HepG2 (cell line): Measurements from ENCODE around the gene DARS2.

ENCODE experiments used
- ATF7-NPFF ChIP-seq: sonication (generic); formaldehyde crosslinking; IDR thresholded peaks from 2 replicates; pipeline ENCODE4 v1.8.1; 2023; ENCODE audit warnings: mild to moderate bottlenecking, low read depth, missing genetic modification reagents, moderate library complexity
- EHMT2 ChIP-seq: fragments of 200-600 bp; sonication (generic); IDR thresholded peaks from 2 replicates; pipeline ENCODE4 v1.7.0; 2017; ENCODE audit warnings: antibody characterized with exemption, low read depth, low read length, borderline replicate concordance
- FOXM1 ChIP-seq: sonication (generic); formaldehyde crosslinking; IDR thresholded peaks from 2 replicates; pipeline ENCODE4 v1.5.0; 2020; ENCODE audit warnings: missing genetic modification reagents
- HOXD1 ChIP-seq: sonication (generic); formaldehyde crosslinking; IDR thresholded peaks from 2 replicates; pipeline ENCODE4 v1.5.0; 2020; ENCODE audit warnings: missing genetic modification reagents
- POLR2A ChIP-seq, 2 experiments: IDR thresholded peaks; 2 replicates each; pipeline ENCODE4 v1.6.1; 2011; ENCODE audit warnings: low read depth in 2 of 2, low read length in 2 of 2, mild to moderate bottlenecking in 1 of 2, moderate library complexity in 1 of 2; ENCODE audit not compliant: insufficient read depth in 1 of 2
- PRDM15 ChIP-seq: sonication (generic); formaldehyde crosslinking; IDR thresholded peaks from 2 replicates; pipeline ENCODE4 v1.4.0; 2020; ENCODE audit warnings: missing genetic modification reagents
- SIN3A ChIP-seq: IDR thresholded peaks from 2 replicates; pipeline ENCODE4 v1.6.1; 2011; ENCODE audit warnings: low read depth, mild to moderate bottlenecking, control low read depth, low read length, borderline replicate concordance
- ZIK1 ChIP-seq: sonication (generic); formaldehyde crosslinking; IDR thresholded peaks from 2 replicates; pipeline ENCODE4 v1.5.0; 2020; ENCODE audit warnings: mild to moderate bottlenecking, low read depth, missing genetic modification reagents, borderline replicate concordance
- ZNF274 ChIP-seq: sonication (generic); formaldehyde crosslinking; IDR thresholded peaks from 2 replicates; pipeline ENCODE4 v1.5.1; 2020; ENCODE audit warnings: mild to moderate bottlenecking, missing genetic modification reagents
- ZNF549 ChIP-seq: sonication (generic); formaldehyde crosslinking; IDR thresholded peaks from 2 replicates; pipeline ENCODE4 v1.5.0; 2020; ENCODE audit warnings: missing genetic modification reagents
- ZNF563 ChIP-seq: sonication (generic); formaldehyde crosslinking; IDR thresholded peaks from 2 replicates; pipeline ENCODE4 v1.8.0; 2022; ENCODE audit warnings: mild to moderate bottlenecking, moderate library complexity, missing genetic modification reagents
- ZNF609 ChIP-seq: sonication (generic); formaldehyde crosslinking; IDR thresholded peaks from 2 replicates; pipeline ENCODE4 v1.4.0; 2020; ENCODE audit warnings: mild to moderate bottlenecking, missing genetic modification reagents, borderline replicate concordance
- TF ChIP-seq, protein P1 (sequence below): sonication (generic); formaldehyde crosslinking; IDR thresholded peaks from 2 replicates; pipeline ENCODE4 v1.5.0; 2020; ENCODE audit warnings: mild to moderate bottlenecking, missing genetic modification reagents, moderate library complexity
- TF ChIP-seq, protein P2 (sequence below), 2 experiments: IDR thresholded peaks; 2 replicates each; pipeline ENCODE4 v1.6.1; 2011 to 2012; ENCODE audit warnings: low read length in 2 of 2, borderline replicate concordance in 1 of 2, low read depth in 1 of 2, mild to moderate bottlenecking in 1 of 2, moderate library complexity in 1 of 2

DNA sequence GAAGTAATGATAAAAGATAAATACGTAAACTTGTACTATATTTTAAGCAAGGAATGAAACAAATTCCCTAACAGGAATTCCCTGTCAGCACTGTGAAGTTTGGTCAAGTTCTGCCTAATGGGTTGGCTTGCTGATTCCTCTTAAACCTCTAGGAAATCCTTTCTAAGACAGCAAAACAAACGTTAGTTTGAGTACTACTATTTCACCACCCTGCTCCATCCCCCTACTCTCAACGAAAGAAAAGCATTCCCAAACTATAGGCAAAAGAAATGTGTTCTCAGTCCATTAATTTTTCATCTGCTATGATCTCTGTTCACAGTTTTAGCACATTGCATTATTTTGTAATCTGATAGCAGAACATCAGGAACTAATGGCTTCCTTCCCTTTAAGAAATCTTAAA lies 76.5 kb downstream of the DARS2 start:
- TF ChIP-seq, protein P1, sequence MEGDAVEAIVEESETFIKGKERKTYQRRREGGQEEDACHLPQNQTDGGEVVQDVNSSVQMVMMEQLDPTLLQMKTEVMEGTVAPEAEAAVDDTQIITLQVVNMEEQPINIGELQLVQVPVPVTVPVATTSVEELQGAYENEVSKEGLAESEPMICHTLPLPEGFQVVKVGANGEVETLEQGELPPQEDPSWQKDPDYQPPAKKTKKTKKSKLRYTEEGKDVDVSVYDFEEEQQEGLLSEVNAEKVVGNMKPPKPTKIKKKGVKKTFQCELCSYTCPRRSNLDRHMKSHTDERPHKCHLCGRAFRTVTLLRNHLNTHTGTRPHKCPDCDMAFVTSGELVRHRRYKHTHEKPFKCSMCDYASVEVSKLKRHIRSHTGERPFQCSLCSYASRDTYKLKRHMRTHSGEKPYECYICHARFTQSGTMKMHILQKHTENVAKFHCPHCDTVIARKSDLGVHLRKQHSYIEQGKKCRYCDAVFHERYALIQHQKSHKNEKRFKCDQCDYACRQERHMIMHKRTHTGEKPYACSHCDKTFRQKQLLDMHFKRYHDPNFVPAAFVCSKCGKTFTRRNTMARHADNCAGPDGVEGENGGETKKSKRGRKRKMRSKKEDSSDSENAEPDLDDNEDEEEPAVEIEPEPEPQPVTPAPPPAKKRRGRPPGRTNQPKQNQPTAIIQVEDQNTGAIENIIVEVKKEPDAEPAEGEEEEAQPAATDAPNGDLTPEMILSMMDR (CRISPR knock-in tag), result no peak
- TF ChIP-seq FOXM1 (CRISPR knock-in tag), result no peak
- TF ChIP-seq PRDM15 (CRISPR knock-in tag), result no peak
- TF ChIP-seq ZNF609 (CRISPR knock-in tag), result no peak
- TF ChIP-seq, protein P2, sequence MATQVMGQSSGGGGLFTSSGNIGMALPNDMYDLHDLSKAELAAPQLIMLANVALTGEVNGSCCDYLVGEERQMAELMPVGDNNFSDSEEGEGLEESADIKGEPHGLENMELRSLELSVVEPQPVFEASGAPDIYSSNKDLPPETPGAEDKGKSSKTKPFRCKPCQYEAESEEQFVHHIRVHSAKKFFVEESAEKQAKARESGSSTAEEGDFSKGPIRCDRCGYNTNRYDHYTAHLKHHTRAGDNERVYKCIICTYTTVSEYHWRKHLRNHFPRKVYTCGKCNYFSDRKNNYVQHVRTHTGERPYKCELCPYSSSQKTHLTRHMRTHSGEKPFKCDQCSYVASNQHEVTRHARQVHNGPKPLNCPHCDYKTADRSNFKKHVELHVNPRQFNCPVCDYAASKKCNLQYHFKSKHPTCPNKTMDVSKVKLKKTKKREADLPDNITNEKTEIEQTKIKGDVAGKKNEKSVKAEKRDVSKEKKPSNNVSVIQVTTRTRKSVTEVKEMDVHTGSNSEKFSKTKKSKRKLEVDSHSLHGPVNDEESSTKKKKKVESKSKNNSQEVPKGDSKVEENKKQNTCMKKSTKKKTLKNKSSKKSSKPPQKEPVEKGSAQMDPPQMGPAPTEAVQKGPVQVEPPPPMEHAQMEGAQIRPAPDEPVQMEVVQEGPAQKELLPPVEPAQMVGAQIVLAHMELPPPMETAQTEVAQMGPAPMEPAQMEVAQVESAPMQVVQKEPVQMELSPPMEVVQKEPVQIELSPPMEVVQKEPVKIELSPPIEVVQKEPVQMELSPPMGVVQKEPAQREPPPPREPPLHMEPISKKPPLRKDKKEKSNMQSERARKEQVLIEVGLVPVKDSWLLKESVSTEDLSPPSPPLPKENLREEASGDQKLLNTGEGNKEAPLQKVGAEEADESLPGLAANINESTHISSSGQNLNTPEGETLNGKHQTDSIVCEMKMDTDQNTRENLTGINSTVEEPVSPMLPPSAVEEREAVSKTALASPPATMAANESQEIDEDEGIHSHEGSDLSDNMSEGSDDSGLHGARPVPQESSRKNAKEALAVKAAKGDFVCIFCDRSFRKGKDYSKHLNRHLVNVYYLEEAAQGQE (IDR thresholded peaks at IDR 0.05; ENCODE audit: borderline replicate concordance in 1 of 2, low read depth in 1 of 2, low read length in 2 of 2), result no peak
- no peak for TF ChIP-seq HOXD1 (CRISPR knock-in tag)
- no peak for TF ChIP-seq ZNF549 (CRISPR knock-in tag)
- no peak for TF ChIP-seq ZNF274 (CRISPR knock-in tag)
- no peak for TF ChIP-seq SIN3A
- TF ChIP-seq POLR2A (IDR thresholded peaks at IDR 0.05; ENCODE audit: insufficient read depth in 1 of 2, low read depth in 2 of 2, low read length in 2 of 2), result no peak
- no peak for TF ChIP-seq EHMT2
- TF ChIP-seq ZNF563 (CRISPR knock-in tag), result no peak
- no peak for TF ChIP-seq ATF7-NPFF (CRISPR knock-in tag)
- TF ChIP-seq ZIK1 (CRISPR knock-in tag), result no peak
